Cardiac fibroblast (primary cell): ENCODE measurements around the gene PCDHB8.
"Not testable (repeated sequence)": the region's sequence is repeated elsewhere in the genome, so short reads cannot be mapped to it uniquely, and the experiment has no call there.

Experiments used
- DNase-seq, 2 donors: peaks; one replicate each; pipeline versions ENCODE4 v3.0.0 to v3.0.0-alpha.2; 2010; ENCODE audit warnings: low read depth in 2 of 2
- H3K4me3 ChIP-seq, 2 donors: replicated peaks in 1 of 2; 1 replicate in 1 of 2; 2 replicates in 1 of 2; pipeline ENCODE4 v1.5.1; 2011; ENCODE audit warnings: low read depth in 2 of 2, low read length in 2 of 2, mild to moderate bottlenecking in 2 of 2, moderate library complexity in 1 of 2
- TF ChIP-seq, protein P1 (sequence below): IDR thresholded peaks from one replicate; pipeline ENCODE4 v1.5.1; 2011; ENCODE audit warnings: low read depth, mild to moderate bottlenecking, low read length, inconsistent platforms

Gene PCDHB8

DNA sequence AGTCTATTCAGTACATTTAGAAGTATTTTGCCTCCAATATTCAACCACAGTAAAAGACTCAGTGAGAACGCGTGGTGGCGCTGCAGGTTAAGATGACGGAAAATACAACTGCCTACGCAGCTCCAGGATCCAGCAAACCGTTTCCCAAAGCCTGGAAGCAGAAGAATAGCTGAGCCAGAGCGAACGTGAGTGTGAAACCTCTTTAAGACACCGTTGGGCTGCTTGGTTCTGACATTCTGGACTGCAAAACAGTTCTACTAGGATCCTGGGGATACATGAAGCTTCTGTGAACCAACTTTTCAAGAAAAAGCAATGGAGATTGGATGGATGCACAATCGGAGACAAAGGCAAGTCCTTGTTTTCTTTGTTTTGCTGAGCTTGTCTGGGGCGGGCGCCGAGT, 4.7 kb downstream of the PCDHB8 start, which contains the start of gene PCDHB16:
Gene PCDHB16, plus strand, starts transcription at position 140 of the 400 bp plus-strand sequence. Its CDS starts 173 bp downstream, at position 313.
- peak; percentile 5 to 12 for DNase-seq
- peak within 1 kb of the TSS in 1 of 2 donors; percentile 19 for H3K4me3 ChIP-seq

DNA sequence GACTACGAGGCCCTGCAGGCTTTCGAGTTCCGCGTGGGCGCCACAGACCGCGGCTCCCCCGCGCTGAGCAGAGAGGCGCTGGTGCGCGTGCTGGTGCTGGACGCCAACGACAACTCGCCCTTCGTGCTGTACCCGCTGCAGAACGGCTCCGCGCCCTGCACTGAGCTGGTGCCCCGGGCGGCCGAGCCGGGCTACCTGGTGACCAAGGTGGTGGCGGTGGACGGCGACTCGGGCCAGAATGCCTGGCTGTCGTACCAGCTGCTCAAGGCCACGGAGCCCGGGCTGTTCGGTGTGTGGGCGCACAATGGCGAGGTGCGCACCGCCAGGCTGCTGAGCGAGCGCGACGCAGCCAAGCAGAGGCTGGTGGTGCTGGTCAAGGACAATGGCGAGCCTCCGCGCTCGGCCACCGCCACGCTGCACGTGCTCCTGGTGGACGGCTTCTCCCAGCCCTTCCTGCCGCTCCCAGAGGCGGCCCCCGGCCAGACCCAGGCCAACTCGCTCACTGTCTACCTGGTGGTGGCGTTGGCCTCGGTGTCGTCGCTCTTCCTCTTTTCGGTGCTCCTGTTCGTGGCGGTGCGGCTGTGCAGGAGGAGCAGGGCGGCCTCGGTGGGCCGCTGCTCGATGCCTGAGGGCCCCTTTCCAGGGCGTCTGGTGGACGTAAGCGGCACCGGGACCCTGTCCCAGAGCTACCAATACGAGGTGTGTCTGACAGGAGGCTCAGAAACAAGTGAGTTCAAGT, 6.7 kb downstream of the PCDHB8 start:
- DNase-seq, H3K4me3 ChIP-seq: not testable (repeated sequence)

More for the DNA sequence above, 4.7 kb downstream of the PCDHB8 start, which contains the start of gene PCDHB16:
- TF ChIP-seq, protein P1, sequence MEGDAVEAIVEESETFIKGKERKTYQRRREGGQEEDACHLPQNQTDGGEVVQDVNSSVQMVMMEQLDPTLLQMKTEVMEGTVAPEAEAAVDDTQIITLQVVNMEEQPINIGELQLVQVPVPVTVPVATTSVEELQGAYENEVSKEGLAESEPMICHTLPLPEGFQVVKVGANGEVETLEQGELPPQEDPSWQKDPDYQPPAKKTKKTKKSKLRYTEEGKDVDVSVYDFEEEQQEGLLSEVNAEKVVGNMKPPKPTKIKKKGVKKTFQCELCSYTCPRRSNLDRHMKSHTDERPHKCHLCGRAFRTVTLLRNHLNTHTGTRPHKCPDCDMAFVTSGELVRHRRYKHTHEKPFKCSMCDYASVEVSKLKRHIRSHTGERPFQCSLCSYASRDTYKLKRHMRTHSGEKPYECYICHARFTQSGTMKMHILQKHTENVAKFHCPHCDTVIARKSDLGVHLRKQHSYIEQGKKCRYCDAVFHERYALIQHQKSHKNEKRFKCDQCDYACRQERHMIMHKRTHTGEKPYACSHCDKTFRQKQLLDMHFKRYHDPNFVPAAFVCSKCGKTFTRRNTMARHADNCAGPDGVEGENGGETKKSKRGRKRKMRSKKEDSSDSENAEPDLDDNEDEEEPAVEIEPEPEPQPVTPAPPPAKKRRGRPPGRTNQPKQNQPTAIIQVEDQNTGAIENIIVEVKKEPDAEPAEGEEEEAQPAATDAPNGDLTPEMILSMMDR = peak; percentile 20

- H3K4me3 ChIP-seq = no peak within 1 kb of the TSS
- TF ChIP-seq, protein P1 = peak; percentile 33
- DNase-seq = peak; percentile 8 to 18
Measured at GRCh38 chr5:141186897-141187512, 9.4 kb downstream of the PCDHB8 start, which contains the start of gene PCDHB9. PCDHB9 (plus strand) TSS chr5:141187161; CDS start chr5:141187319, 158 bp downstream.

- DNase-seq, H3K4me3 ChIP-seq: not testable (repeated sequence)
Measured at GRCh38 chr5:141188682-141189081, 11.1 kb downstream of the PCDHB8 start.

- DNase-seq, H3K4me3 ChIP-seq: not testable (repeated sequence)
Measured at GRCh38 chr5:141189131-141189530, 11.5 kb downstream of the PCDHB8 start.

DNA sequence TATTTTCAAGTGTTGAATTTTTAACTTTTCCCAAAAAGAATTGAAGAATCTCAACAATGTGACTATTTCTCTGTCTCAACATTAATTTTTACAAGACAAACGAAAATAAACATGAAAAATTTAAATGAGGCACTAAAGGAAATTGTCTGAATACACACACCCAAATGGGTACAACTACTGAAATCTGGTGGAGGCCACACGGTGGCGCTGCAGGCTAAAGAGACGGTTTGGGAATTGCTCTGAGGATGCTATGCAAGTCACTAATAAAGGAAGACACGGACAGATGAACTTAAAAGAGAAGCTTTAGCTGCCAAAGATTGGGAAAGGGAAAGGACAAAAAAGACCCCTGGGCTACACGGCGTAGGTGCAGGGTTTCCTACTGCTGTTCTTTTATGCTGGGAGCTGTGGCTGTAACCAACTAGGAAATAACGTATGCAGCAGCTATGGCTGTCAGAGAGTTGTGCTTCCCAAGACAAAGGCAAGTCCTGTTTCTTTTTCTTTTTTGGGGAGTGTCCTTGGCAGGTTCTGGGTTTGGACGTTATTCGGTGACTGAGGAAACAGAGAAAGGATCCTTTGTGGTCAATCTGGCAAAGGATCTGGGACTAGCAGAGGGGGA, 14.6 kb downstream of the PCDHB8 start, which contains the start of gene PCDHB10:
Gene PCDHB10, plus strand, starts transcription at position 244 of the 616 bp plus-strand sequence. Its CDS starts 200 bp downstream, at position 444.
- no peak within 1 kb of the TSS for H3K4me3 ChIP-seq
- TF ChIP-seq, protein P1 = peak; percentile 39
- DNase-seq = peak; percentile 14 to 36

- H3K4me3 ChIP-seq, DNase-seq: not testable (repeated sequence)
Measured at GRCh38 chr5:141194332-141194731, 16.7 kb downstream of the PCDHB8 start.

- DNase-seq = no peak
- TF ChIP-seq, protein P1 = no peak
- H3K4me3 ChIP-seq = no peak overlapping the region
Measured at GRCh38 chr5:141196363-141196762, 18.8 kb downstream of the PCDHB8 start.
